Endometrial microvascular endothelial cells (primary cell): Measurements from ENCODE around the gene VIL1. TPM values are rescaled to one million over a fixed set of nuclear protein-coding genes. Genes with fewer than 3 reads are reported as not detected.

Experiments used
- in situ Hi-C: cut with HindIII; loops from 2 replicates; pipeline ENCODE4 v1.10.0; 2017; ENCODE audit warnings: low sequenced_read_pairs, low pct_unique_long_range_greater_than_20kb; ENCODE audit errors: inconsistent ontology term
- total RNA-seq: library from RNA; depleted of rRNA; stranded (reverse); fragments of >200 nt; gene quantifications from one replicate; pipeline ENCODE4 v1.2.3, GENCODE V29; 2015; ENCODE audit errors: inconsistent ontology term

VIL1 gene
- total RNA-seq, 1 donor from 2014 or later = not detected

- in situ Hi-C loops = no loop called here
Measured at GRCh38 chr2:218403810-218404209, 15.1 kb upstream of the VIL1 start.

GRCh38 chr2:218404351-218405085 lies 14.4 kb upstream of the VIL1 start:
- in situ Hi-C loops = no loop called here

GRCh38 chr2:218405086-218405745 lies 13.7 kb upstream of the VIL1 start:
- in situ Hi-C loops = no loop called here

GRCh38 chr2:218405746-218406208 lies 13.1 kb upstream of the VIL1 start:
- in situ Hi-C loops = no loop called here

GRCh38 chr2:218406209-218406948 lies 12.5 kb upstream of the VIL1 start:
- in situ Hi-C loops = no loop called here

GRCh38 chr2:218406949-218407618 lies 11.8 kb upstream of the VIL1 start:
- in situ Hi-C loops = no loop called here

GRCh38 chr2:218407717-218408116 lies 11.2 kb upstream of the VIL1 start:
- in situ Hi-C loops = no loop called here

- in situ Hi-C loops = no loop called here
Measured at GRCh38 chr2:218418321-218418716, 604 bp upstream of the VIL1 start.

- in situ Hi-C loops = no loop called here
Measured at GRCh38 chr2:218419630-218420216, 800 bp downstream of the VIL1 start.

- in situ Hi-C loops = no loop called here
Measured at GRCh38 chr2:218421027-218421426, 2.1 kb downstream of the VIL1 start.

GRCh38 chr2:218422403-218423086 lies 3.6 kb downstream of the VIL1 start:
- in situ Hi-C loops = no loop called here

GRCh38 chr2:218423584-218423983 lies 4.7 kb downstream of the VIL1 start:
- in situ Hi-C loops = no loop called here

GRCh38 chr2:218425531-218425930 lies 6.6 kb downstream of the VIL1 start:
- in situ Hi-C loops = no loop called here

GRCh38 chr2:218427741-218428140 lies 8.8 kb downstream of the VIL1 start:
- in situ Hi-C loops = no loop called here

GRCh38 chr2:218428846-218429558 lies 10.1 kb downstream of the VIL1 start:
- in situ Hi-C loops = no loop called here

- in situ Hi-C loops = no loop called here
Measured at GRCh38 chr2:218429911-218430692, 11.2 kb downstream of the VIL1 start.

- in situ Hi-C loops = no loop called here
Measured at GRCh38 chr2:218430721-218431120, 11.8 kb downstream of the VIL1 start.
